GM21529 (cell line): ENCODE results near the gene ZFYVE28.

Experiments used
- ATAC-seq: cut with Tn5 transposase; IDR thresholded peaks from one replicate; pipeline ENCODE4 v1.9.1; 2021; ENCODE audit not compliant: unreplicated experiment

ZFYVE28 gene

GRCh38 chr4:2291705-2292645 is 126.5 kb downstream of the ZFYVE28 start:
- ATAC-seq, result no peak

- ATAC-seq, result no peak
Measured at GRCh38 chr4:2290974-2291704, 127.3 kb downstream of the ZFYVE28 start.

- no peak for ATAC-seq
Measured at GRCh38 chr4:2290488-2290887, 128.0 kb downstream of the ZFYVE28 start.

GRCh38 chr4:2289955-2290333 is 128.5 kb downstream of the ZFYVE28 start:
- no peak for ATAC-seq

- no peak for ATAC-seq
Measured at GRCh38 chr4:2289311-2289954, 129.0 kb downstream of the ZFYVE28 start.

GRCh38 chr4:2288051-2288541 is 130.3 kb downstream of the ZFYVE28 start:
- no peak for ATAC-seq

GRCh38 chr4:2287594-2287915 is 130.9 kb downstream of the ZFYVE28 start:
- no peak for ATAC-seq

GRCh38 chr4:2286904-2287593 is 131.4 kb downstream of the ZFYVE28 start:
- ATAC-seq, result no peak

- ATAC-seq, result no peak
Measured at GRCh38 chr4:2285613-2286381, 132.6 kb downstream of the ZFYVE28 start.

GRCh38 chr4:2284934-2285612 is 133.4 kb downstream of the ZFYVE28 start:
- ATAC-seq, result no peak

- no peak for ATAC-seq
Measured at GRCh38 chr4:2284161-2284933, 134.1 kb downstream of the ZFYVE28 start.

GRCh38 chr4:2283199-2283711 is 135.2 kb downstream of the ZFYVE28 start:
- no peak for ATAC-seq

GRCh38 chr4:2281575-2282343 is 136.7 kb downstream of the ZFYVE28 start:
- peak; percentile 71 for ATAC-seq

GRCh38 chr4:2280531-2281300 is 137.7 kb downstream of the ZFYVE28 start:
- no peak for ATAC-seq

- ATAC-seq, result no peak
Measured at GRCh38 chr4:2277956-2278355, 140.5 kb downstream of the ZFYVE28 start.

GRCh38 chr4:2276581-2277325 is 141.7 kb downstream of the ZFYVE28 start:
- no peak for ATAC-seq
